ENCODE results near the gene CNTNAP2. TPM values are rescaled to one million over a fixed set of nuclear protein-coding genes. Genes with fewer than 3 reads are reported as not detected.

Gene CNTNAP2
- total RNA-seq, 1 donor from 2014 or later: 4.2 TPM

GRCh38 chr7:147912291-147912690 lies 1795.7 kb downstream of the CNTNAP2 start:
- peak overlapping the region; percentile 66 for H3K27ac Mint-ChIP-seq
- H3K9me3 Mint-ChIP-seq: no peaks in the 10 kb centered on the region

GRCh38 chr7:147912946-147913638 lies 1796.5 kb downstream of the CNTNAP2 start:
- TF ChIP-seq CTCF (IDR thresholded peaks at IDR 0.05; ENCODE audit: unreplicated experiment): no peak
- Mint-ChIP-seq H3K27me3 (ENCODE audit: low read depth) (no peaks in the 10 kb centered on the region), H3K27ac (no peak overlapping the region), H3K36me3 (no peaks in the 10 kb centered on the region), H3K4me1 (peaks cover 21% of the 10 kb centered on the region), H3K4me3 (no peak overlapping the region), H3K9me3 (no peaks in the 10 kb centered on the region)
- DNase-seq (ENCODE audit: low spot score in 2 of 2, unreplicated experiment in 2 of 2): no peak

More at GRCh38 chr7:147912291-147912690, 1795.7 kb downstream of the CNTNAP2 start:
- Mint-ChIP-seq H3K4me1 (peaks cover 21% of the 10 kb centered on the region), H3K27me3 (ENCODE audit: low read depth) (no peaks in the 10 kb centered on the region), H3K36me3 (no peaks in the 10 kb centered on the region), H3K4me3 (no peak overlapping the region)
- TF ChIP-seq CTCF (IDR thresholded peaks at IDR 0.05; ENCODE audit: unreplicated experiment): no peak
- DNase-seq (ENCODE audit: low spot score in 2 of 2, unreplicated experiment in 2 of 2): no peak

- H3K36me3 Mint-ChIP-seq: no peaks in the 10 kb centered on the region
- peaks cover 19% of the 10 kb centered on the region for H3K4me1 Mint-ChIP-seq
- no peak overlapping the region for H3K27ac Mint-ChIP-seq
- H3K27me3 Mint-ChIP-seq (ENCODE audit: low read depth): no peaks in the 10 kb centered on the region
- DNase-seq (ENCODE audit: low spot score in 2 of 2, unreplicated experiment in 2 of 2): no peak
- no peak for TF ChIP-seq CTCF (IDR thresholded peaks at IDR 0.05; ENCODE audit: unreplicated experiment)
- H3K4me3 Mint-ChIP-seq: no peak overlapping the region
- no peaks in the 10 kb centered on the region for H3K9me3 Mint-ChIP-seq
Measured at GRCh38 chr7:147915781-147916180, 1799.2 kb downstream of the CNTNAP2 start.

GRCh38 chr7:147916573-147916972 lies 1800.0 kb downstream of the CNTNAP2 start:
- no peak for TF ChIP-seq CTCF (IDR thresholded peaks at IDR 0.05; ENCODE audit: unreplicated experiment)
- H3K27me3 Mint-ChIP-seq (ENCODE audit: low read depth): no peaks in the 10 kb centered on the region
- no peak overlapping the region for H3K4me3 Mint-ChIP-seq
- no peaks in the 10 kb centered on the region for H3K9me3 Mint-ChIP-seq
- no peak for DNase-seq (ENCODE audit: low spot score in 2 of 2, unreplicated experiment in 2 of 2)
- no peak overlapping the region for H3K27ac Mint-ChIP-seq
- peaks cover 12% of the 10 kb centered on the region for H3K4me1 Mint-ChIP-seq
- H3K36me3 Mint-ChIP-seq: no peaks in the 10 kb centered on the region

- H3K4me3 Mint-ChIP-seq: no peak overlapping the region
- no peak for TF ChIP-seq CTCF (IDR thresholded peaks at IDR 0.05; ENCODE audit: unreplicated experiment)
- no peak overlapping the region for H3K27ac Mint-ChIP-seq
Measured at GRCh38 chr7:147923841-147924240, 1807.2 kb downstream of the CNTNAP2 start.

More at GRCh38 chr7:147923841-147924240, 1807.2 kb downstream of the CNTNAP2 start:
- DNase-seq (ENCODE audit: low spot score in 2 of 2, unreplicated experiment in 2 of 2): no peak
- no peaks in the 10 kb centered on the region for H3K36me3 Mint-ChIP-seq
- H3K27me3 Mint-ChIP-seq (ENCODE audit: low read depth): peaks cover 2% of the 10 kb centered on the region
- H3K9me3 Mint-ChIP-seq: peaks cover 10% of the 10 kb centered on the region
- H3K4me1 Mint-ChIP-seq: no peaks in the 10 kb centered on the region
